GM13976 (cell line): Measurements from ENCODE around the gene ATP7B.

Source experiments
- DNase-seq: peaks from one replicate; pipeline ENCODE4 v3.0.0; 2012; ENCODE audit warnings: low spot score
- CTCF ChIP-seq: IDR thresholded peaks from 2 replicates; pipeline ENCODE4 v1.5.1; 2012; ENCODE audit warnings: borderline replicate concordance, mild to moderate bottlenecking; ENCODE audit not compliant: insufficient read depth; ENCODE audit errors: extremely low read depth, missing control alignments, control extremely low read depth
- in situ Hi-C: fragments of 300-500 bp; cut with MboI; formaldehyde crosslinking; loops from one replicate; pipeline ENCODE4 v1.12.0; 2022; ENCODE audit warnings: low sequenced_read_pairs, mixed read lengths, inconsistent platforms; ENCODE audit not compliant: unreplicated experiment

The ATP7B gene

GRCh38 chr13:51981355-51981754 lies 29.9 kb downstream of the ATP7B start:
- DNase-seq: no peak
- in situ Hi-C loops: no loop called here
- no peak for TF ChIP-seq CTCF

GRCh38 chr13:51980908-51981307 lies 30.3 kb downstream of the ATP7B start:
- no peak for TF ChIP-seq CTCF
- in situ Hi-C loops: no loop called here
- no peak for DNase-seq

- TF ChIP-seq CTCF: no peak
- in situ Hi-C loops: no loop called here
Measured at GRCh38 chr13:51978796-51979556, 32.3 kb downstream of the ATP7B start.

GRCh38 chr13:51977625-51978024 lies 33.6 kb downstream of the ATP7B start:
- no peak for TF ChIP-seq CTCF
- DNase-seq: no peak
- in situ Hi-C loops: no loop called here

More at GRCh38 chr13:51978796-51979556, 32.3 kb downstream of the ATP7B start:
- DNase-seq: no peak

GRCh38 chr13:51976890-51977289 lies 34.4 kb downstream of the ATP7B start:
- in situ Hi-C loops: no loop called here
- TF ChIP-seq CTCF: no peak
- DNase-seq: no peak

- DNase-seq: no peak
- TF ChIP-seq CTCF: no peak
- in situ Hi-C loops: no loop called here
Measured at GRCh38 chr13:51976423-51976822, 34.8 kb downstream of the ATP7B start.

GRCh38 chr13:51974482-51974881 lies 36.8 kb downstream of the ATP7B start:
- TF ChIP-seq CTCF: no peak
- DNase-seq: no peak
- in situ Hi-C loops: no loop called here
